Activated naive CD4-positive, alpha-beta T cell treated with anti-CD3 and anti-CD28 coated beads, Interleukin-2, amount 50 U/mL, for 72 hours (primary cell): ENCODE results near the gene CRYGN. TPM values are rescaled to one million over a fixed set of nuclear protein-coding genes. Genes with fewer than 3 reads are reported as not detected.
A peak's percentile ranks its signal among the peaks of the same experiment; 100 is the strongest.

Experiments
- ATAC-seq, 2 donors: fragments of 150-1000 bp; cut with Tn5 transposase; 2 replicates each; pipeline ENCODE4 v1.10.0; 2021; ENCODE audit warnings: mild to moderate bottlenecking in 2 of 2, moderate library complexity in 2 of 2
- DNase-seq, 2 donors: peaks; one replicate each; pipeline ENCODE4 v3.0.0; 2021 to 2022; ENCODE audit warnings: low spot score in 2 of 2
- H3K27ac Mint-ChIP-seq, 2 donors: one replicate each; pipeline ENCODE4 v1.8.0; 2022; ENCODE audit warnings: mild to moderate bottlenecking in 2 of 2, mixed read lengths in 2 of 2
- H3K36me3 Mint-ChIP-seq, 2 donors: one replicate each; pipeline ENCODE4 v1.8.0; 2022; ENCODE audit warnings: mixed read lengths in 2 of 2
- H3K9me3 Mint-ChIP-seq, 2 donors: one replicate each; pipeline ENCODE4 v1.8.0; 2022; ENCODE audit warnings: mixed read lengths in 2 of 2
- total RNA-seq, 2 donors: library from RNA; stranded (reverse); gene quantifications; one replicate each; pipeline ENCODE4 v1.2.3, GENCODE V29; 2022

Gene CRYGN
- total RNA-seq, 2 donors from 2014 or later, result 0.61 TPM; not detected in 1

- Mint-ChIP-seq H3K9me3 (peaks cover 20 to 24% of the 10 kb centered on the region in 2 donors), H3K36me3 (peaks cover 68 to 92% of the 10 kb centered on the region in 2 donors), H3K27ac (no peak overlapping the region)
- DNase-seq (no peak), ATAC-seq (no peak)
These were observed 25.2 kb upstream of the CRYGN start for GRCh38 chr7:151465169-151465568.

DNA sequence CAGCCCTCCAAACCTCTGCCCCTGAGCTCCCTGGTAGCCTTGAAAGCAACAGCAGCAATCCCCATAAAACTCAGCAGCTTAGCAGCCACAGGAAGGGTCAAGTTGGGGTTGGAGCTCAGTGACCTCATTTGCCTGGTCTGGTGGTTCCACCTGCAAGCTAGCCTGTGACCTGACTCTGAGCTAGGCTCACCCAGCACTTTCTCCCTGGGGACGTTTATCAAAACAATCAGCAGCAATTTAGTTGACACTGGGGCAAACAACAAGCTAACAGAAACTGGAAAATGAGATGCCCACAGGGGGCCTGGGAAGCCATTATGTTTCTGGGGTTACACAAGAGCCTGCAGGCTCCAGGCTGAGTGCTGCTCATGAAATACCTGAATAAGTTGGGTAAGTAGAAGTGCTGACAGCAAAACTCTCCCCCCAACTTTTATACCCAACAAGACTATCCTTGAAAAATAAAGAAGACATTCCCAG lies 22.4 kb upstream of the CRYGN start:
- H3K27ac Mint-ChIP-seq, result no peak overlapping the region
- H3K36me3 Mint-ChIP-seq, result peaks cover 43 to 64% of the 10 kb centered on the region in 2 donors
- DNase-seq (no peak), ATAC-seq (no peak)
- peaks cover 20 to 30% of the 10 kb centered on the region in 2 donors for H3K9me3 Mint-ChIP-seq

DNA sequence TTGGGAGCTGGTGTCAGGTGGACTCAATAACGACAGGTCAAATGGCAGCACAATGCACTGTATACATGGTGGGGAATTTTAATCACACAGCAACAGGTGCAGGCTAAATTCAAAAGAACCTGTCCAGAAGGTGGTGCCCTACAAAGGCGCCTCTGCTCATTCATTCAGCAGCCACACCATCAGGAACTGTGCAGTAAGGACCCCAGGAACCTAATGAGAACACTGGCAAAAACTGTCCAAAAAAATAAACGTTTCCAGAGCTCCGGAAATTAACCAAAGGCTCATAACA lies 21.9 kb upstream of the CRYGN start:
- H3K9me3 Mint-ChIP-seq, result peaks cover 20 to 31% of the 10 kb centered on the region in 2 donors
- no peak overlapping the region for H3K27ac Mint-ChIP-seq
- no peak for DNase-seq
- peaks cover 39 to 59% of the 10 kb centered on the region in 2 donors for H3K36me3 Mint-ChIP-seq
- no peak for ATAC-seq

DNA sequence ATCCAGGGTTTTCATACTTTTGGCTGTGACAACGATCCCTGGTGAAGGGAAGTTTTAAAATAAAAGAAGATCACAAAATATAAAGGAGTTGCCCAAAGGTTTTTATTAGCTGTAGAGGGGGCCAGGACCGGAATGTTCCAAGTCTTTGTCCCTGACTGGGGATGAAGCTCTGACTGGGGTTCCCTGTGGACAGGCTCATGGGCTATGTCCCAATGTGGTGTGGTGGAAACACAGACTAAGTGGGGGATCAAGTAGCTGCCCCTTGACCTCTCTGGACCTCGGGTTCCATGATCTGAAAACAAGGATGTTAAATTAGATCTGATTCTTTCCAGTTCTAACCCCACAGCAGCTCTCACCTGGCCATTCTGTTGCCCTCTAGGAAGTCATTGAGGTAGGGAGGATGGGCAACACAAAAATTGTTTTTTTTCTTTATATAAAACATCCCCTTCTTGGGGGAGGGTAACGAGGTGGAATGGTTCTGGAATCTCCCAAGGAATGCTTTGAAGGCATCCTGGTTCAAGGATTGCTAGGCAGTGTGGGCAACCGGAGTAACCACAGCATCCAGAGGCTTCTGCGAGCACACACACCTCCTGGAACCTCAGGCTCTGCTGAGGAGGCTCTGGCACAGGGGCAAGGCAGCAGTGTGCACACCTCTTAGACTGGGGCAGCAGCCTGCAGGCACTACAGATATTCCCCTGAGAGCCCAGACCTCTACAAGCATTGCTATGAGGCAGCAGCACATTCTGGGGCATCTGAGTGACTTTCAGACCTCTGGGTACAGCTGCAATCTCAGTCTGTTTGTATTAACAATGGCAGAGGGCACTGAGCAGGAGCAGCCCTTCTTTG lies 21.4 kb upstream of the CRYGN start:
- H3K27ac Mint-ChIP-seq, result no peak overlapping the region
- DNase-seq (no peak), ATAC-seq (peak in 1 of 2 donors; percentile 27)
- H3K36me3 Mint-ChIP-seq, result peaks cover 39 to 57% of the 10 kb centered on the region in 2 donors
- peaks cover 20 to 31% of the 10 kb centered on the region in 2 donors for H3K9me3 Mint-ChIP-seq

DNA sequence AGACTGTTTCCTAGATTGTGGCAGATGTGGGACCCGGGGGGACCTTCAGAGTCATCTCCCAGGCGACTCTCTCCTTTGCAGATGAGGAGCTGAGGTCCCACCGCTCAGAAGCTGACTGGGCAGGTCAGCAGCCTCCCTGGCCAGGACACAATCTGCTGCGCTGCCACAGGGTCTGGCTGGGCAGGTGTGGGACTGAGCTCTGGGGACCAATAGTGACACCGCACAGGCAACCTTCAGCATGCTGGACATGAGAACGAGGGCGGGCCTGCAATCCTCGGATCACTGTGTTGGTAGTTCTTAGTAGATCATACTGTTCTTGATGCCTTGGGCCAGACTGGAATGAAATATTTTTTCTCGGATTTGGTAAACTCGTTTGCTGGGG lies 20.5 kb upstream of the CRYGN start:
- ATAC-seq, result no peak
- DNase-seq, result no peak
- Mint-ChIP-seq H3K36me3 (peaks cover 39 to 49% of the 10 kb centered on the region in 2 donors), H3K9me3 (peaks cover 20 to 31% of the 10 kb centered on the region in 2 donors), H3K27ac (no peak overlapping the region)

- DNase-seq (no peak), ATAC-seq (peak in 1 of 2 donors; percentile 30)
- peaks cover 39 to 43% of the 10 kb centered on the region in 2 donors for H3K36me3 Mint-ChIP-seq
- peaks cover 20 to 31% of the 10 kb centered on the region in 2 donors for H3K9me3 Mint-ChIP-seq
- H3K27ac Mint-ChIP-seq, result no peak overlapping the region
These were observed 20.0 kb upstream of the CRYGN start for GRCh38 chr7:151459726-151460473.

DNA sequence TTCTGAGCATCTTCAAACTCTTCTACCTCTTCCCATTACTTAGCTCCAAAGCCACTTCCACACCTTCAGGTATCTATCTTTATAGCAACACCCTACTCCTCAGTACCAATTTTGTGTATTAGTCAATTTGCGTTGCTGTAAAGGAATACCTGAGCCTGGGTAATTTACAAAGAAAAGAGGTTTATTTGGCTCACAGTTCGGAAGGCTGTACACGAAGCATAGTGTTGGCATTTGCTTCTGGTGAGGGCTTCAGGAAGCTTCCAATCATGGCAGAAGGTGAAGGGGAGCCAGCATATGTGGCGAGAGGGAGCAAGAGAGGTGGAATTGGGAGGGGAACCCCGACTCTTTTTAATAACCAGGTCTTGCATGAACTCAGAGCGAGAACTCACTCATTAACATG lies 17.6 kb upstream of the CRYGN start:
- no peak for DNase-seq
- H3K27ac Mint-ChIP-seq, result no peak overlapping the region
- no peak for ATAC-seq
- peaks cover 20 to 21% of the 10 kb centered on the region in 2 donors for H3K36me3 Mint-ChIP-seq
- H3K9me3 Mint-ChIP-seq, result peaks cover 5 to 13% of the 10 kb centered on the region in 2 donors

- peaks cover 12 to 14% of the 10 kb centered on the region in 2 donors for H3K36me3 Mint-ChIP-seq
- DNase-seq, result no peak
- H3K27ac Mint-ChIP-seq, result no peak overlapping the region
- H3K9me3 Mint-ChIP-seq, result peaks cover 3 to 10% of the 10 kb centered on the region in 2 donors
- ATAC-seq, result no peak
These were observed 16.8 kb upstream of the CRYGN start for GRCh38 chr7:151456782-151457181.

DNA sequence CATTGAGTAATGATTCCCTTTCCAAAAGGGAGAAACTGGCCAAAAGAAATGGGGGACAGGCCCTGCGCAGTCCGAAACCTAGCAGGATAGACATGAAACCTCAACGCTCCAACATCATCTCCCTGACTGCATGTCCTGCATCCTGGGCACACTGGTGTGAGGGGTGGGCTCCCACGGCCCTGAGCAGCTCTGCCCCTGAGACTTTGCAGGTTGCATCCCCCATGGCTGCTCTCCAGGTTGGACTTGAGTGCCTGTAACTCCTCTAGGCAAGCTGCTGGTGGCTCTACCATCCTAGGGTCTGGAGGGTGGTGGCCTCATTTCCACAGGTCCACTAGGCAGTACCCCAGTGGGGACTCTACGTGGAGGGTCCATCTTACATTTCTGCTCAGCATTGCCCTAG lies 16.3 kb upstream of the CRYGN start:
- ATAC-seq, result no peak
- H3K36me3 Mint-ChIP-seq, result peaks cover 7 to 14% of the 10 kb centered on the region in 2 donors
- no peak for DNase-seq

DNA sequence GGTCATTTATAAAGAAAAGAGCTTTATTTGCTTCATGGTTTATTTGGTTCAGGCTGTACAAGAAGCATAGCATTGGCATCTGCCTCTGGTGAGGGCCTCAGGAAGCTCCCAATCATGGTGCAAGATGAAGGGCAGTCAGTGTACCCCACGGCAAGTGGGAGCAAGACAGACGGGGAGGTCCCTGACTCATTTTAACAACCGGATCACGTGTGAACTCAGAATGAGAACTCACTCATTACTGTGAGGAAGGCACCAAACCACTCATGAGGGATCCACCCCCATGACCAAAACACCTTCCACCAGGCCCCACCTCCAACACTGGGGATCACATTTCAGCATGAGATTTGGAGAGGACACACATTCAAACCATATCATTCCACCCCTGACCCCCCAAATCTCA lies 15.7 kb upstream of the CRYGN start:
- peaks cover 0 to 6% of the 10 kb centered on the region in 2 donors for H3K9me3 Mint-ChIP-seq
- no peak for DNase-seq
- H3K27ac Mint-ChIP-seq, result no peak overlapping the region
- H3K36me3 Mint-ChIP-seq, result peaks cover 1 to 8% of the 10 kb centered on the region in 2 donors
- no peak for ATAC-seq

More for the DNA sequence above, 16.3 kb upstream of the CRYGN start:
- H3K27ac Mint-ChIP-seq, result peak overlapping the region in 1 of 2 donors; percentile 50
- H3K9me3 Mint-ChIP-seq, result peaks cover 2 to 9% of the 10 kb centered on the region in 2 donors

DNA sequence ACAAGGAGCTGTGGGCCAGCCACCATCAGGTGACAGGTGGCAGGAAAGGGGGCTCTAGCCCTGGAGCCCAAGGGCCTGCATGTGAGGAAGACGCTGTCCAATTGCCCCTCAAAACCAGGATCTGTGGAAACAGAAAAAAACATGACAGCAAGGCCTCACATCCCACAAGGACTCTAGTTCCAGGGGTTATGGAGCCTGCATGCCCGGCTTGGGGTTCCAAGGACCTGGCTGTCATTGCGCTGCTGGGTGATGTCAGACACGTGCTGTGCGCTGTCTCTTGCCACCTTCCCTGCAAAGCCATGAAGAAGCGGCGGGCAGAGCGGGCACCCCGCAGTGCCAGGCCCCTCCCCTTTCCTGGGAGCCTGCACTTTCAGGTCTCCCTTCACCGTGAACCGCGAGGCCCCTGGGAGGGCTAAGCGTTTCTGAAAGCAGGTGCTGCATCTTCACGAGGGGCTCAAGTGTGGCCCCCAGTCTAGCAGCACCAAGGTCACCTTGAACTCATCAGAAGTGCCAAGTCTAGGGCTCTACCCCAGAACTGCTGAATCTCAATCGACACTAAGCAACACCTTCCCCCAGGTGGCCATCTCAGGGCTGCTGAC lies 15.1 kb upstream of the CRYGN start:
- H3K9me3 Mint-ChIP-seq, result peaks cover 0 to 6% of the 10 kb centered on the region in 2 donors
- DNase-seq, result peak in 1 of 2 donors; percentile 39
- H3K36me3 Mint-ChIP-seq, result peaks cover 0 to 1% of the 10 kb centered on the region in 2 donors
- no peak for ATAC-seq
- no peak overlapping the region for H3K27ac Mint-ChIP-seq

GRCh38 chr7:151454305-151454704 lies 14.4 kb upstream of the CRYGN start:
- no peak for ATAC-seq
- H3K9me3 Mint-ChIP-seq, result peaks cover 0 to 6% of the 10 kb centered on the region in 2 donors
- no peak overlapping the region for H3K27ac Mint-ChIP-seq

DNA sequence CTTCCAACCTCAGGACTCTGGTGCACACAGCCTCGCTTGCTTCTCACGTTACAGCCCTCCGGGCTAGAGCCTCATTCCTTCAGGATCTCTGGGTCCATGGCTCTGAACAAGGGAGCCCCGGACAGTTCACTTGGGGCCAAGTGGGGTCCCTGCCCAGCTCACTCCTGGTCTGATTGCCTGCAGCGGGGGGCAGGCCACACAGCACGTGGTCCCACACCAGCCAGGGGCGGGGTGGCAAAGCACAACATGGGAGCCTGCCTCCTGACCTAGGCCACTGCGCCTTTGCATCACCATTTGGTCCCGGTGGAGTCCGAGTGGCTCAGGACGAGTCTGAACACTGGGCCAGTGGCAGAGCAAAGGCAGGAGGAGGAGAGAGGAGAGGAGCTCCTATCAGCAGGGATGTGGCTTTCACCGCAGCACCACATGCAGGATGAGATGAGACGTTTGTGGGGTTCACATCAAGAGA lies 13.4 kb upstream of the CRYGN start:
- Mint-ChIP-seq H3K9me3 (peaks cover 0 to 6% of the 10 kb centered on the region in 2 donors), H3K27ac (no peak overlapping the region), H3K36me3 (no peaks in the 10 kb centered on the region)
- DNase-seq, result no peak
- ATAC-seq, result no peak

More at GRCh38 chr7:151454305-151454704, 14.4 kb upstream of the CRYGN start:
- no peaks in the 10 kb centered on the region for H3K36me3 Mint-ChIP-seq
- DNase-seq, result no peak

- ATAC-seq (no peak), DNase-seq (no peak)
- H3K36me3 Mint-ChIP-seq, result no peaks in the 10 kb centered on the region
- H3K27ac Mint-ChIP-seq, result peak overlapping the region in 1 of 2 donors; percentile 55
- peaks cover 0 to 5% of the 10 kb centered on the region in 2 donors for H3K9me3 Mint-ChIP-seq
These were observed 12.9 kb upstream of the CRYGN start for GRCh38 chr7:151452680-151453325.

- H3K9me3 Mint-ChIP-seq, result no peaks in the 10 kb centered on the region
- peak overlapping the region in 1 of 2 donors; percentile 55 for H3K27ac Mint-ChIP-seq
- no peaks in the 10 kb centered on the region for H3K36me3 Mint-ChIP-seq
- DNase-seq (no peak), ATAC-seq (no peak)
These were observed 12.0 kb upstream of the CRYGN start for GRCh38 chr7:151451626-151452571.
